Smooth muscle cell (in vitro differentiated cells): ENCODE data around the gene INSYN2A. TPM values are rescaled to one million over a fixed set of nuclear protein-coding genes. Genes with fewer than 3 reads are reported as not detected.

Source experiments
- DNase-seq: peaks from one replicate; lab custom pipeline; 2025; ENCODE audit not compliant: unreplicated experiment; lab: John Stamatoyannopoulos, UW
- H2AFZ ChIP-seq: fragments of 200-600 bp; sonication (generic); 2 replicates; pipeline ENCODE4 v1.6.0; 2016; ENCODE audit warnings: antibody characterized with exemption, low read depth, mild to moderate bottlenecking
- H3F3A ChIP-seq: fragments of 200-600 bp; sonication (generic); 2 replicates; pipeline ENCODE4 v1.6.0; 2017; ENCODE audit warnings: antibody characterized with exemption, low read depth
- H3K27ac ChIP-seq: fragments of 200-600 bp; sonication (generic); 2 replicates; pipeline ENCODE4 v1.5.1; 2016; ENCODE audit warnings: low read depth, mild to moderate bottlenecking
- H3K27me3 ChIP-seq: fragments of 200-600 bp; sonication (generic); 2 replicates; pipeline ENCODE4 v1.6.1; 2016; ENCODE audit warnings: low read depth, mild to moderate bottlenecking
- H3K36me3 ChIP-seq: fragments of 200-600 bp; sonication (generic); 2 replicates; pipeline ENCODE4 v1.5.1; 2016; ENCODE audit warnings: low read depth
- H3K4me1 ChIP-seq: fragments of 200-600 bp; sonication (generic); 2 replicates; pipeline ENCODE4 v1.5.1; 2016; ENCODE audit warnings: low read depth
- H3K4me2 ChIP-seq: fragments of 200-600 bp; sonication (generic); 2 replicates; pipeline ENCODE4 v1.6.0; 2016; ENCODE audit warnings: mild to moderate bottlenecking
- H3K4me3 ChIP-seq: fragments of 200-600 bp; sonication (generic); 2 replicates; pipeline ENCODE4 v1.5.1; 2016; ENCODE audit warnings: mild to moderate bottlenecking
- H3K79me2 ChIP-seq: fragments of 200-600 bp; sonication (generic); 2 replicates; pipeline ENCODE4 v1.6.0; 2016; ENCODE audit warnings: low read depth, mild to moderate bottlenecking
- H3K9ac ChIP-seq: fragments of 200-600 bp; sonication (generic); 2 replicates; pipeline ENCODE4 v1.6.0; 2016; ENCODE audit warnings: low read depth
- H3K9me3 ChIP-seq: fragments of 200-600 bp; sonication (generic); replicated peaks from 2 replicates; pipeline ENCODE4 v1.5.1; 2016; ENCODE audit warnings: low read depth
- H4K20me1 ChIP-seq: fragments of 200-600 bp; sonication (generic); 2 replicates; pipeline ENCODE4 v1.6.0; 2016; ENCODE audit warnings: low read depth
- CTCF ChIP-seq: fragments of 200-600 bp; sonication (generic); IDR thresholded peaks from 2 replicates; pipeline ENCODE4 v1.5.1; 2017; ENCODE audit warnings: borderline replicate concordance, mild to moderate bottlenecking, antibody characterized with exemption; ENCODE audit not compliant: insufficient read depth, poor library complexity, severe bottlenecking
- WGBS: methylation state at CpG from one replicate; pipeline ENCODE4 v1.1.7; 2016; ENCODE audit warnings: low lambda C conversion rate; 5-methylcytosine and 5-hydroxymethylcytosine counted together
- polyA plus RNA-seq: library from polyadenylated mRNA; unstranded; fragments of >200 nt; fragmentation: Nextera tagmentation; extraction: Ambion mirVana; gene quantifications from 2 replicates; pipeline ENCODE4 v1.2.1, GENCODE V29; 2016
- total RNA-seq: library from RNA; depleted of rRNA; stranded (reverse); fragments of >200 nt; gene quantifications from 2 replicates; pipeline ENCODE4 v1.2.3, GENCODE V29; 2014

The INSYN2A gene
- total and polyA plus RNA-seq, 2 experiments from 2014 or later = 0.09 to 0.15 TPM

- no peak for TF ChIP-seq CTCF
- no peaks in the 10 kb centered on the region for H3K27me3 ChIP-seq
- H3K36me3 ChIP-seq = no peaks in the 10 kb centered on the region
- H3K4me2 ChIP-seq = no peak overlapping the region
- 61% methylated on average over 2 of the region's 2 CpGs for WGBS
- H4K20me1 ChIP-seq = peaks cover 17% of the 10 kb centered on the region
- no peaks in the 10 kb centered on the region for H3K79me2 ChIP-seq
- no peak overlapping the region for H3K4me3 ChIP-seq
- no peaks in the 10 kb centered on the region for H3K4me1 ChIP-seq
- H2AFZ ChIP-seq = no peak overlapping the region
- H3K9ac ChIP-seq = no peak overlapping the region
- no peaks in the 10 kb centered on the region for H3K9me3 ChIP-seq
- DNase-seq = no peak
- no peak overlapping the region for H3K27ac ChIP-seq
- H3F3A ChIP-seq = peaks cover 7% of the 10 kb centered on the region
Measured at GRCh38 chr10:127207081-127207480, 10.7 kb upstream of the INSYN2A start.

- peaks cover 30% of the 10 kb centered on the region for H4K20me1 ChIP-seq
- H3K4me2 ChIP-seq = no peak overlapping the region
- H3K4me1 ChIP-seq = no peaks in the 10 kb centered on the region
- H2AFZ ChIP-seq = no peak overlapping the region
- H3K4me3 ChIP-seq = no peak overlapping the region
- no peaks in the 10 kb centered on the region for H3K9me3 ChIP-seq
- H3K9ac ChIP-seq = no peak overlapping the region
- DNase-seq = no peak
- H3K79me2 ChIP-seq = no peaks in the 10 kb centered on the region
- no peaks in the 10 kb centered on the region for H3K36me3 ChIP-seq
- H3K27me3 ChIP-seq = no peaks in the 10 kb centered on the region
- no peak overlapping the region for H3K27ac ChIP-seq
- WGBS = 94% methylated on average over 7 of the region's 7 CpGs
- H3F3A ChIP-seq = no peaks in the 10 kb centered on the region
- no peak for TF ChIP-seq CTCF
Measured at GRCh38 chr10:127203067-127203466, 6.7 kb upstream of the INSYN2A start.

- peaks cover 6% of the 10 kb centered on the region for H3K4me1 ChIP-seq
- no peak overlapping the region for H3K9ac ChIP-seq
- no peak overlapping the region for H3K4me3 ChIP-seq
- H3K4me2 ChIP-seq = no peak overlapping the region
- no peaks in the 10 kb centered on the region for H3F3A ChIP-seq
- H3K27me3 ChIP-seq = peaks cover 2% of the 10 kb centered on the region
- H3K9me3 ChIP-seq = no peaks in the 10 kb centered on the region
- peaks cover 48% of the 10 kb centered on the region for H4K20me1 ChIP-seq
- no peak for TF ChIP-seq CTCF
- DNase-seq = no peak
- no peak overlapping the region for H2AFZ ChIP-seq
- H3K27ac ChIP-seq = no peak overlapping the region
- no peaks in the 10 kb centered on the region for H3K36me3 ChIP-seq
- 93% methylated on average over 8 of the region's 8 CpGs for WGBS
- no peaks in the 10 kb centered on the region for H3K79me2 ChIP-seq
Measured at GRCh38 chr10:127200646-127201045, 4.3 kb upstream of the INSYN2A start.

GRCh38 chr10:127198721-127199120 is 2.3 kb upstream of the INSYN2A start:
- H3K27ac ChIP-seq = no peak overlapping the region
- no peaks in the 10 kb centered on the region for H3F3A ChIP-seq
- 92% methylated on average over 2 of the region's 2 CpGs for WGBS
- peaks cover 22% of the 10 kb centered on the region for H3K27me3 ChIP-seq
- H3K36me3 ChIP-seq = no peaks in the 10 kb centered on the region
- peaks cover 67% of the 10 kb centered on the region for H4K20me1 ChIP-seq
- no peak overlapping the region for H2AFZ ChIP-seq
- DNase-seq = no peak
- no peak overlapping the region for H3K9ac ChIP-seq
- no peaks in the 10 kb centered on the region for H3K9me3 ChIP-seq
- H3K4me2 ChIP-seq = no peak overlapping the region
- peaks cover 13% of the 10 kb centered on the region for H3K4me1 ChIP-seq
- TF ChIP-seq CTCF = no peak
- no peak overlapping the region for H3K4me3 ChIP-seq
- no peaks in the 10 kb centered on the region for H3K79me2 ChIP-seq
